ENCODE measurements around the gene LGR6.

LGR6 gene

DNA sequence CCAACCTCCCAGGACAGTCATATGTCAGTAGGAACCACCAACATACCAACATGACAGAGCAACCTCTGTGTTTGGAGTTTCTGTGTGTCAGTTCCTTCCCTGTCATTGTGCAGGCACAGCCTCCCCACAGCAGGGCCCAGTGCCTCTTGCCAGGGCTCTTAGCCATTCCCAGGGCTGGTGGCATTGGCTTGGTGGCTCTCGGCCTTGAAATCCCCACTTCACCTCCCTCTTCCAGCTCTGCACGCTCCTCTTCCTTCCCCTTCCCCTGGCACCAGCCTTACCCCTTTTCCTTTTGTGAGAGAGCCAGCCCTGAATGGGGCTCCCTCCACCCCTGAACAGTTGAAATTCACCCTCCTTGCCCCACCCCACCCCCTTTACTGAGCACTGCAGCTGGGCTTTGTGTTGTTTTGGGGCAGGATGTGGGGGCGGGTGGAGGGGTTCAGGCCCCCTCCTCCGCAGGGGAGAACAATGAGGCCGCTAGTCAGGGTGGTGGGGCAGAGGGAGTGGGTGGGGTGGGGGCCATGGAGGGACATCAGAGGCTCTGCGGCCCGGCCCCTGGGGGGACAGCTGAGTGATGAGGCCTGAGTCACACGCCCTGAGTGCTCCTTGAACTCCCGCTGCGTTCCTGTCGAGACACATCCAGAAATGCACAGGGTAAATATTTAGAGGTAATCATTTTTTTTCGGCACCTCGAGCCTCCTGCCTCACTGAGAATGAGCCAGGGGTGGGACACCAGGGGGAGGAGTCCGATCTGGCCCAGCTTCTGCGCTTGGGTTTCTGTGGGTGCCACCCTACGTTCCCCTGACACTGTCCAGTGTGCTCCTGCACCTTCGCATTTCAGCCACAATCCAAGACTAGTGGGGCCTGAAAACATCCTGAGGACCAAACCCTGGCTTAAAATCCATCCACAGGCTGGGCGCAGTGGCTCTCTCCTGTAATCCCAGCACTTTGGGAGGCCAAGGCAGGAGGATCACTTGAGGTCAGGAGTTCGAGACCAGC, 28.6 kb downstream of the LGR6 start:
- DNase-seq (ENCODE audit: low read depth): no peak
- no peak overlapping the region for H3K4me3 ChIP-seq (ENCODE audit: low read depth, low read length)
- TF ChIP-seq CTCF (conservative IDR thresholded peaks at IDR 0.05; ENCODE audit: low read depth, low read length): no peak

- DNase-seq (ENCODE audit: low read depth): no peak
- no peak overlapping the region for H3K4me3 ChIP-seq (ENCODE audit: low read depth, low read length)
- TF ChIP-seq CTCF (conservative IDR thresholded peaks at IDR 0.05; ENCODE audit: low read depth, low read length): no peak
Observed at GRCh38 chr1:202223121-202223860, 29.7 kb downstream of the LGR6 start.

- no peak for TF ChIP-seq CTCF (conservative IDR thresholded peaks at IDR 0.05; ENCODE audit: low read depth, low read length)
- DNase-seq (ENCODE audit: low read depth): no peak
- H3K4me3 ChIP-seq (ENCODE audit: low read depth, low read length): no peak overlapping the region
Observed at GRCh38 chr1:202224453-202224852, 30.9 kb downstream of the LGR6 start.

- DNase-seq (ENCODE audit: low read depth): no peak
- no peak for TF ChIP-seq CTCF (conservative IDR thresholded peaks at IDR 0.05; ENCODE audit: low read depth, low read length)
- H3K4me3 ChIP-seq (ENCODE audit: low read depth, low read length): no peak overlapping the region
Observed at GRCh38 chr1:202225131-202225530, 31.5 kb downstream of the LGR6 start.

GRCh38 chr1:202227053-202227672, 33.6 kb downstream of the LGR6 start:
- no peak for DNase-seq (ENCODE audit: low read depth)
- no peak overlapping the region for H3K4me3 ChIP-seq (ENCODE audit: low read depth, low read length)
- TF ChIP-seq CTCF (conservative IDR thresholded peaks at IDR 0.05; ENCODE audit: low read depth, low read length): no peak

GRCh38 chr1:202227997-202228401, 34.4 kb downstream of the LGR6 start:
- no peak for DNase-seq (ENCODE audit: low read depth)
- H3K4me3 ChIP-seq (ENCODE audit: low read depth, low read length): no peak overlapping the region
- no peak for TF ChIP-seq CTCF (conservative IDR thresholded peaks at IDR 0.05; ENCODE audit: low read depth, low read length)

Measured in choroid plexus epithelial cell (primary cell).